Stimulated activated memory B cell treated with anti-CD40 and anti-IgM and Interleukin-4, amounts not matched to agents 10 μg/mL and 1 μg/mL and 100 μg/mL, for 72 hours (primary cell): ENCODE measurements around the gene CDK17.

Source experiments
- ATAC-seq: fragments of 150-1000 bp; cut with Tn5 transposase; 2 replicates; pipeline ENCODE4 v1.10.0; 2021
- H3K27ac Mint-ChIP-seq: one replicate; pipeline ENCODE4 v1.8.0; 2022; ENCODE audit warnings: mild to moderate bottlenecking, mixed read lengths
- H3K27me3 Mint-ChIP-seq: one replicate; pipeline ENCODE4 v1.8.0; 2022; ENCODE audit warnings: mixed read lengths
- H3K36me3 Mint-ChIP-seq: one replicate; pipeline ENCODE4 v1.8.0; 2022; ENCODE audit warnings: mixed read lengths
- H3K4me1 Mint-ChIP-seq: one replicate; pipeline ENCODE4 v1.8.0; 2022; ENCODE audit warnings: mixed read lengths
- H3K4me3 Mint-ChIP-seq: one replicate; pipeline ENCODE4 v1.8.0; 2022; ENCODE audit warnings: mild to moderate bottlenecking, moderate library complexity, mixed read lengths
- H3K9me3 Mint-ChIP-seq: one replicate; pipeline ENCODE4 v1.8.0; 2022; ENCODE audit warnings: mixed read lengths

CDK17 gene

DNA sequence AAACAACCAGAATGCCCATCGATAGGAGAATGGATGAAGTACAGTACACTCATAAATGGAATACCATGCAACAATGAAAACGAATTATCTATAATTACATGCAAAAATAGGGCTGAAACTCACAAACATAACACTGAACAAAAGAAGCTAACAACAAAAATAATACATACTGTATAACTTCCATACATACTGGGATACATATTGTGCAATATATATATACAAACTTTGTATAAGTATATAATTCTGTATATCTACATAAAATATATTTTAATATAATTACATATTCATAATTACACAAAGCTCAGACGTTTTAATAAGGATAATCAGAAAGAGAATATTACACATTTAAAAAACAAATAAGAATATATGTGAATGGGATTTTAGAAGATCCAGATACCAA is 90.2 kb downstream of the CDK17 start:
- H3K36me3 Mint-ChIP-seq, result peaks cover 31% of the 10 kb centered on the region
- no peak overlapping the region for H3K27ac Mint-ChIP-seq
- H3K4me1 Mint-ChIP-seq, result peaks cover 10% of the 10 kb centered on the region
- H3K4me3 Mint-ChIP-seq, result no peak overlapping the region
- no peaks in the 10 kb centered on the region for H3K9me3 Mint-ChIP-seq
- no peak for ATAC-seq
- H3K27me3 Mint-ChIP-seq, result no peaks in the 10 kb centered on the region

- H3K36me3 Mint-ChIP-seq, result peaks cover 31% of the 10 kb centered on the region
- H3K4me3 Mint-ChIP-seq, result no peak overlapping the region
- H3K4me1 Mint-ChIP-seq, result peaks cover 4% of the 10 kb centered on the region
- no peaks in the 10 kb centered on the region for H3K27me3 Mint-ChIP-seq
- H3K9me3 Mint-ChIP-seq, result no peaks in the 10 kb centered on the region
- no peak for ATAC-seq
- H3K27ac Mint-ChIP-seq, result no peak overlapping the region
Measured at GRCh38 chr12:96308881-96309280, 91.4 kb downstream of the CDK17 start.

DNA sequence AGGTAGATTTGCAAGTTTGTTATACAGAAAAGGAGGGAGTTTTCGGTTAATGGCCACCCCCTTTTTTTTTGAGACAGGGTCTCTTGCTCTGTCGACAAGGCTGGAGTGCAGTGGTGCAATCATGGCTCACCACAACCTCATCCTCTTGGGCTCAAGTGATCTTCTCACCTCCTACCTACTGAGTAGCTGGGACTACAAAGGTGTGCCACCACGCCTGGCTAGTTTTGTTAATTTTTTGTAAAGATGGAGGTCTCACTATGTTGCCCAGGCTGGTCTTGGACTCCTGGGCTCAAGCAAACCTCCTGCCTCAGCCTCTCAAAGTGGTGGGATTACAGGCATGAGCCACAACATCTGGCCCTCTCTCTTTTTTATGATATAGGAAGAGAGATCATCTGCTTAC is 94.6 kb downstream of the CDK17 start:
- Mint-ChIP-seq H3K9me3 (no peaks in the 10 kb centered on the region), H3K27ac (no peak overlapping the region), H3K4me1 (peaks cover 4% of the 10 kb centered on the region), H3K4me3 (no peak overlapping the region), H3K27me3 (no peaks in the 10 kb centered on the region), H3K36me3 (peaks cover 38% of the 10 kb centered on the region)
- no peak for ATAC-seq

GRCh38 chr12:96303653-96304052 is 96.6 kb downstream of the CDK17 start:
- peaks cover 29% of the 10 kb centered on the region for H3K36me3 Mint-ChIP-seq
- no peak overlapping the region for H3K27ac Mint-ChIP-seq
- H3K4me1 Mint-ChIP-seq, result no peaks in the 10 kb centered on the region
- H3K9me3 Mint-ChIP-seq, result no peaks in the 10 kb centered on the region
- ATAC-seq, result no peak
- H3K4me3 Mint-ChIP-seq, result no peak overlapping the region
- no peaks in the 10 kb centered on the region for H3K27me3 Mint-ChIP-seq

DNA sequence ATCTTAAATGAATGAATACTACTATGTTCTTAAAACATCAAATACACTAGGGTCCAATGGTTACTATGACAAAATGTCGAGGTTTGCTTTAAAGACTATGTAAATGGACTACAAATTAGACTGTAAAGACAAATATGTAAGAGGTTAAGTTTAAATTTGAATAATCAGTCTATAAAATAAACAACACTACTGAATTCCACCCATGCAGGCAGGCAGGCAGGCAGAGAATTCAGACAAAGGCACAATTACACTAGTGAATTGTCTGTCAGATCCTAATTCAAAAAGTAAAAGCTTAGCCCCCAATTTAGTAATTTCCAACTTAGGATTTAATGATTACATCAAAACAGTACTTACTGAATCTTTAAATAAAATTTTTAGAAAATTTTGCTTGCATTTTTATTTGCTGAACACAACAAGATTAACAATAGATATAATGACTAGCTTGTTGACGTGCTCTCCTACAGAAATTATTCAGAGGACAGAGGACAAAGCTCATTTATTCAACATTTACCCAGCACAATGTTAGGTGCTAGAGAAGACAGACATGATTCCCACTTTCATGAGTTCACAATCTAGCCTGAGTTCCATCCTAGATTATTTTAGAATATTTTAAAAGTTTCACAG is 97.4 kb downstream of the CDK17 start:
- Mint-ChIP-seq H3K4me1 (no peaks in the 10 kb centered on the region), H3K36me3 (peaks cover 27% of the 10 kb centered on the region), H3K27ac (no peak overlapping the region), H3K9me3 (no peaks in the 10 kb centered on the region), H3K27me3 (no peaks in the 10 kb centered on the region), H3K4me3 (no peak overlapping the region)
- ATAC-seq, result no peak

- H3K4me1 Mint-ChIP-seq, result no peaks in the 10 kb centered on the region
- H3K9me3 Mint-ChIP-seq, result no peaks in the 10 kb centered on the region
- H3K27me3 Mint-ChIP-seq, result no peaks in the 10 kb centered on the region
- no peak overlapping the region for H3K4me3 Mint-ChIP-seq
- ATAC-seq, result no peak
- no peak overlapping the region for H3K27ac Mint-ChIP-seq
- H3K36me3 Mint-ChIP-seq, result peaks cover 24% of the 10 kb centered on the region
Measured at GRCh38 chr12:96301732-96302131, 98.5 kb downstream of the CDK17 start.

DNA sequence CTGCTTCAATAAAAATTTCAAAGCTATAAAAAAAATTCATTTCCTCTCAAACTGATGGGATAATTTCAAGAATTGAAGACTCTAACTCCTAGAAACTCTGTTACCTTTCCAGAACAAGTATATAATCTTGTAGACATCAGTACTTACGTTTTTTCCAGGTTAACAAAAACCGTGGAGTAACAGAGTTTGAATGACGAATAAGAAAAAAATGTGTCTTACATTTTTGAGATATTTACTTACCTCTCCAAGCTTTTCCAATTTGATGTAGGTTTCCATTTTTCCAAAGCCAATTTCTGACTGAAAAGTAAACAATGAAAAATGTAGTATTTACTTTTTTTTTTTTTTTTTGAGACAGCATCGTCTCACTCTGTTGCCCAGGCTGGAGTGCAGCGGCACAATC is 100.2 kb downstream of the CDK17 start:
- Mint-ChIP-seq H3K9me3 (no peaks in the 10 kb centered on the region), H3K36me3 (peaks cover 14% of the 10 kb centered on the region), H3K27me3 (no peaks in the 10 kb centered on the region), H3K27ac (no peak overlapping the region), H3K4me3 (no peak overlapping the region), H3K4me1 (no peaks in the 10 kb centered on the region)
- ATAC-seq, result no peak

GRCh38 chr12:96297504-96297903 is 102.7 kb downstream of the CDK17 start:
- Mint-ChIP-seq H3K4me3 (no peak overlapping the region), H3K9me3 (no peaks in the 10 kb centered on the region), H3K36me3 (peaks cover 14% of the 10 kb centered on the region), H3K27me3 (no peaks in the 10 kb centered on the region), H3K27ac (no peak overlapping the region), H3K4me1 (no peaks in the 10 kb centered on the region)
- ATAC-seq, result no peak

- Mint-ChIP-seq H3K9me3 (no peaks in the 10 kb centered on the region), H3K4me1 (no peaks in the 10 kb centered on the region), H3K27ac (no peak overlapping the region), H3K27me3 (no peaks in the 10 kb centered on the region), H3K36me3 (peaks cover 15% of the 10 kb centered on the region), H3K4me3 (no peak overlapping the region)
- ATAC-seq, result no peak
Measured at GRCh38 chr12:96295532-96296160, 104.6 kb downstream of the CDK17 start.

DNA sequence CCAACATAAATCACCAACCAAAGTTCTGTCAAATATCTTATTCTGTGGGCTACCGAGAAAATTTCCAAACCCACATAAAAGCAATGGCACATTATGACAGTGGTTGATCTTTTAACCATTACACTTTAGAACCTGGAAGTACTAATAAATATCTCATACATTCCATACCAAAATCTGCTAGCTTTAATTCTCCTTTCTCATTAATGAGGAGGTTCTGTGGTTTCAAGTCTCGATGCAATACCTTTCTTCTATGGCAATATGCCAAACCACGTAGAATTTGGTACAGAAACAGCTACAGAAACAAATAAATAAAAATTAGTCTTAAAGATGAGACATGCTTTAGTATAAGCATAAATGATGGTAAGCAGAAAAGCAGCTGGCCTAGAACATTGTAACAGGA is 105.4 kb downstream of the CDK17 start:
- Mint-ChIP-seq H3K27ac (no peak overlapping the region), H3K27me3 (no peaks in the 10 kb centered on the region), H3K4me1 (no peaks in the 10 kb centered on the region), H3K36me3 (peaks cover 13% of the 10 kb centered on the region), H3K9me3 (no peaks in the 10 kb centered on the region), H3K4me3 (no peak overlapping the region)
- ATAC-seq, result no peak

DNA sequence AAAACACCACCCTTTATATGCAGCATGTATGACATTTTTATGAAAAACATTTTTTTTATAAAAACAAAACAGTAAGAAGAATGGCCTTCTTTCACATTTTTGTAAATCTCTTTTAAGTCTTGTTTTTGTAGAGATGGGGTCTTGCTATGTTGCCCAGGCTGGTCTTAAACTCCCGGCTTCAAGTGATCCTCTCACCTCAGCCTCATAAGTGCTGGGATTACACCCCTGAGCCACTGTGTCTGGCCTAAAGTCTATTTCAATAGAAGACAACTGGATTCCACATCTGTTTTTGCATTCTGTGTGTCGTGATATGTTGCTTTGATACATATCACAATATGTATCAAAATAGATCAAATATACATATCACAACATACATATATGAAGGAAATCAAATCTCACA is 107.1 kb downstream of the CDK17 start:
- H3K27ac Mint-ChIP-seq, result no peak overlapping the region
- peaks cover 14% of the 10 kb centered on the region for H3K36me3 Mint-ChIP-seq
- no peaks in the 10 kb centered on the region for H3K27me3 Mint-ChIP-seq
- H3K4me3 Mint-ChIP-seq, result no peak overlapping the region
- no peak for ATAC-seq
- H3K4me1 Mint-ChIP-seq, result no peaks in the 10 kb centered on the region
- no peaks in the 10 kb centered on the region for H3K9me3 Mint-ChIP-seq

- Mint-ChIP-seq H3K9me3 (no peaks in the 10 kb centered on the region), H3K36me3 (peaks cover 40% of the 10 kb centered on the region), H3K4me1 (no peaks in the 10 kb centered on the region), H3K27me3 (no peaks in the 10 kb centered on the region), H3K4me3 (no peak overlapping the region), H3K27ac (no peak overlapping the region)
- no peak for ATAC-seq
Measured at GRCh38 chr12:96289067-96289466, 111.2 kb downstream of the CDK17 start.

GRCh38 chr12:96285158-96285557 is 115.1 kb downstream of the CDK17 start:
- no peak for ATAC-seq
- Mint-ChIP-seq H3K9me3 (no peaks in the 10 kb centered on the region), H3K36me3 (peaks cover 38% of the 10 kb centered on the region), H3K27ac (no peak overlapping the region), H3K4me1 (no peaks in the 10 kb centered on the region), H3K4me3 (no peak overlapping the region), H3K27me3 (no peaks in the 10 kb centered on the region)

DNA sequence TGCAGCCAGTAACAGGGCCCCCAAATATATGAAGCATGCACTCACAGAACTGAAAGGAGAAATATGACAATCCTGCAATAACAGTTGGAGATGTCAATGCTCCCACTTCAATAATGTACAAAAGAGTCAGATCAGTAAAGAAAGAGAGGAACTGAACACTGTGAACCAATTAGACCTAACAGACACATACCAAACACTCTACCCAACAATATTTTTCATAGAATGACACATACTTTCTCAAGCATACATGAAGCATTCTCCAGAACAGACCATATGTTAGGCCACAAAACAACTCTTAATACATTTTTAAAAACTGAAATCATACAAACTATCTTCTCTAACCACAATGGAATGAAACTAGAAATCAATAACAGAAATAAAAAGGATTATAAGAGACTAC is 125.9 kb downstream of the CDK17 start:
- no peak overlapping the region for H3K4me3 Mint-ChIP-seq
- H3K27ac Mint-ChIP-seq, result no peak overlapping the region
- peaks cover 29% of the 10 kb centered on the region for H3K4me1 Mint-ChIP-seq
- H3K9me3 Mint-ChIP-seq, result no peaks in the 10 kb centered on the region
- no peaks in the 10 kb centered on the region for H3K27me3 Mint-ChIP-seq
- H3K36me3 Mint-ChIP-seq, result peaks cover 68% of the 10 kb centered on the region
- ATAC-seq, result peak; percentile 53

GRCh38 chr12:96271469-96272199 is 128.6 kb downstream of the CDK17 start:
- peak overlapping the region; percentile 21 for H3K27ac Mint-ChIP-seq
- peaks cover 50% of the 10 kb centered on the region for H3K36me3 Mint-ChIP-seq
- ATAC-seq, result no peak
- no peaks in the 10 kb centered on the region for H3K9me3 Mint-ChIP-seq
- no peaks in the 10 kb centered on the region for H3K27me3 Mint-ChIP-seq
- H3K4me1 Mint-ChIP-seq, result peaks cover 33% of the 10 kb centered on the region
- H3K4me3 Mint-ChIP-seq, result no peak overlapping the region

DNA sequence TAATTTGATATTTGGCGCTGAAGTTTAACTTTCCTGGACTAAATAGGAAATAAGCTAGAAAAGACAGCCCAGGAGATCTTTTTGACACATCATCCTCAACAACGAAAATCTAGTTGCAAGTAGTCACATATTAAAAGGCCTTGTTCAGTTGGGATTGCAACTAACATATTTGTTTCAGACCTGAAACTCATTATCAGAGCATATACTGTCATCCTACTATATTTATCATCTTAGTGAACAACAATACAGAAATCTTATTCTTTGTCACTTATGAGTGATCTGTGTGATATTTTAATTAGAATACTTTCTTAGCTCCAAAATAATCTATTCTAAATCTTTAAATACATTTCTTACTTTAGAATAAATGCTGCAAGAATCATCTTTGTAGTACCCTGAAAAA is 134.0 kb downstream of the CDK17 start:
- Mint-ChIP-seq H3K9me3 (no peaks in the 10 kb centered on the region), H3K27me3 (no peaks in the 10 kb centered on the region), H3K36me3 (peaks cover 37% of the 10 kb centered on the region), H3K4me3 (no peak overlapping the region), H3K4me1 (peaks cover 17% of the 10 kb centered on the region), H3K27ac (no peak overlapping the region)
- ATAC-seq, result no peak
